MM.1S (cell line): ENCODE results near the gene CLEC4F.

ENCODE experiments used
- EZH2 ChIP-seq: fragments of 300-600 bp; sonication (generic); optimal IDR thresholded peaks from 2 replicates; pipeline ENCODE3; 2017; ENCODE audit warnings: low read depth, mild to moderate bottlenecking, antibody characterized with exemption, low read length, mixed read lengths
- TF ChIP-seq, protein P1 (sequence below): fragments of 300-600 bp; sonication (generic); IDR thresholded peaks from 2 replicates; pipeline ENCODE4 v1.5.1; 2016; ENCODE audit warnings: antibody characterized with exemption, low read length, mixed read lengths

DNA sequence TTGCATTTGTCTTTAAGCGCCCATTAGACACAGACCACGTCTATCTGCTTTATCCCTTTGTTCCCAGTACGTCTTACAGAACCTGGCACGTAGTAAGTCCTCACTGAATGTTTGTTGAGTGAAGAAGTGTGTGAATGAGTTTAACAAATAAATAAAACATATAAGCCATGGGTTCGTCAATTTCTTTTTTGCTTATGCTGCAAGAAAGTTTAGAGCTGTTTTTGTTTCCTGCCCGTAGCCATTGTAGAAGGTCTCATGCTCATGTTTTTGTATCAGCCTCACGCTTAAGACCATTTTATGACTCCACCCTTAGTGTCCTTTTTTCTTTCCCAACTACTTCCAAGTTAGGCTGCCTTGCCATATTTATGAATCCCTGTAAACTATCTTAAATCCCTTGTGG lies 54.9 kb downstream of the CLEC4F start:
- no peak for TF ChIP-seq EZH2
- TF ChIP-seq, protein P1, sequence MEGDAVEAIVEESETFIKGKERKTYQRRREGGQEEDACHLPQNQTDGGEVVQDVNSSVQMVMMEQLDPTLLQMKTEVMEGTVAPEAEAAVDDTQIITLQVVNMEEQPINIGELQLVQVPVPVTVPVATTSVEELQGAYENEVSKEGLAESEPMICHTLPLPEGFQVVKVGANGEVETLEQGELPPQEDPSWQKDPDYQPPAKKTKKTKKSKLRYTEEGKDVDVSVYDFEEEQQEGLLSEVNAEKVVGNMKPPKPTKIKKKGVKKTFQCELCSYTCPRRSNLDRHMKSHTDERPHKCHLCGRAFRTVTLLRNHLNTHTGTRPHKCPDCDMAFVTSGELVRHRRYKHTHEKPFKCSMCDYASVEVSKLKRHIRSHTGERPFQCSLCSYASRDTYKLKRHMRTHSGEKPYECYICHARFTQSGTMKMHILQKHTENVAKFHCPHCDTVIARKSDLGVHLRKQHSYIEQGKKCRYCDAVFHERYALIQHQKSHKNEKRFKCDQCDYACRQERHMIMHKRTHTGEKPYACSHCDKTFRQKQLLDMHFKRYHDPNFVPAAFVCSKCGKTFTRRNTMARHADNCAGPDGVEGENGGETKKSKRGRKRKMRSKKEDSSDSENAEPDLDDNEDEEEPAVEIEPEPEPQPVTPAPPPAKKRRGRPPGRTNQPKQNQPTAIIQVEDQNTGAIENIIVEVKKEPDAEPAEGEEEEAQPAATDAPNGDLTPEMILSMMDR: no peak
